ENCODE results near the gene PTH1R. TPM values are rescaled to one million over a fixed set of nuclear protein-coding genes. Genes with fewer than 3 reads are reported as not detected.

PTH1R gene
- total RNA-seq, 2 donors from 2014 or later: 0.69 to 4.8 TPM

DNA sequence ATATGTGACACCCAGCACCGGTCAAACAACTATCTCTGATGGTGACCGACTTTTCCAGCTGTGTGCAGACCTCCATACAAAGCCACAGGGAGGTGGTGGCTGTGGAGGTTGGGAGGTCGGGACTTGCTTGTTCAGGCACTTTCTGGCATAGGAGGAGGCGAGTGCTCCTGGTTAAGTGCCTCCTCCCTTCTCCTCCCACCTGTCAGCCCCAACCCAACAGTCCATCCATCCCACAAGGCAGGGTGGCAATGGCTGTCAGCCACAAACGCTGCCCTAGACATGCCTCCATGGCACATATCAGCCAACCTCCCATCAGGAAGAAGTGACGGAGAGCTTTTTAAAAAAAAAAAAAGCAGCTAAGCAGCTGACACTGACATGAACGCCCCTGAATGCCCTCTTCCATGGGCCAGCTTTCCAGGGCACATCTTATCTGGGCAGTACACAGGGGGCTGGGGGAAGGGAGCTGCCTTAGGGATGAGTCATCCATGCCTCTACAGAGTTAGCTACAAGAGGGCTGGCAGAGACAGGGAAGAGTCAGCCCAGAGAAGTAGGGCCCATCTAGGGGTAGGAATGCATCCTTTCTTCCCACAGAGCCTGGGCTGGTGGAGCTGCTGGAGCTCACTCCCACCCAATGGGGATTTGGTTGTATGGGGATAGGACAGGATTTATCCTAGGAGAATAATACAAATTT, 57.8 kb downstream of the PTH1R start:
- TF ChIP-seq, protein P1, sequence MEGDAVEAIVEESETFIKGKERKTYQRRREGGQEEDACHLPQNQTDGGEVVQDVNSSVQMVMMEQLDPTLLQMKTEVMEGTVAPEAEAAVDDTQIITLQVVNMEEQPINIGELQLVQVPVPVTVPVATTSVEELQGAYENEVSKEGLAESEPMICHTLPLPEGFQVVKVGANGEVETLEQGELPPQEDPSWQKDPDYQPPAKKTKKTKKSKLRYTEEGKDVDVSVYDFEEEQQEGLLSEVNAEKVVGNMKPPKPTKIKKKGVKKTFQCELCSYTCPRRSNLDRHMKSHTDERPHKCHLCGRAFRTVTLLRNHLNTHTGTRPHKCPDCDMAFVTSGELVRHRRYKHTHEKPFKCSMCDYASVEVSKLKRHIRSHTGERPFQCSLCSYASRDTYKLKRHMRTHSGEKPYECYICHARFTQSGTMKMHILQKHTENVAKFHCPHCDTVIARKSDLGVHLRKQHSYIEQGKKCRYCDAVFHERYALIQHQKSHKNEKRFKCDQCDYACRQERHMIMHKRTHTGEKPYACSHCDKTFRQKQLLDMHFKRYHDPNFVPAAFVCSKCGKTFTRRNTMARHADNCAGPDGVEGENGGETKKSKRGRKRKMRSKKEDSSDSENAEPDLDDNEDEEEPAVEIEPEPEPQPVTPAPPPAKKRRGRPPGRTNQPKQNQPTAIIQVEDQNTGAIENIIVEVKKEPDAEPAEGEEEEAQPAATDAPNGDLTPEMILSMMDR (conservative IDR thresholded peaks at IDR 0.05): peak; percentile 84
- Histone ChIP-seq H3K4me1 (ENCODE audit: control insufficient read depth, insufficient read depth, low read length) (peaks cover 11% of the 10 kb centered on the region), H3K36me3 (ENCODE audit: control insufficient read depth, insufficient read depth, low read length) (peaks cover 52% of the 10 kb centered on the region), H3K9ac (ENCODE audit: extremely low read depth, low read length, poor library complexity, severe bottlenecking) (no peak overlapping the region), H3K4me3 (ENCODE audit: low read length) (peak overlapping the region; percentile 46), H3K27ac (ENCODE audit: low read depth, low read length) (no peak overlapping the region), H3K9me3 (ENCODE audit: control insufficient read depth, low read length) (no peaks in the 10 kb centered on the region), H3K27me3 (ENCODE audit: control insufficient read depth, insufficient read depth, low read length, poor library complexity, severe bottlenecking) (no peaks in the 10 kb centered on the region)
- peak; percentile 94 for DNase-seq
- Mint-ChIP-seq H3K27ac (peak overlapping the region; percentile 95), H3K27me3 (ENCODE audit: insufficient read depth) (no peaks in the 10 kb centered on the region), H3K9me3 (no peaks in the 10 kb centered on the region), H3K4me3 (no peak overlapping the region), H3K4me1 (peaks cover 31% of the 10 kb centered on the region), H3K36me3 (ENCODE audit: low read depth) (peaks cover 30% of the 10 kb centered on the region)
- whole genome bisulfite sequencing, 2 experiments (ENCODE audit: insufficient coverage in 1 of 2, insufficient read length in 1 of 2): 79 to 90% methylated on average over 2 to 6 of the region's 7 CpGs

DNA sequence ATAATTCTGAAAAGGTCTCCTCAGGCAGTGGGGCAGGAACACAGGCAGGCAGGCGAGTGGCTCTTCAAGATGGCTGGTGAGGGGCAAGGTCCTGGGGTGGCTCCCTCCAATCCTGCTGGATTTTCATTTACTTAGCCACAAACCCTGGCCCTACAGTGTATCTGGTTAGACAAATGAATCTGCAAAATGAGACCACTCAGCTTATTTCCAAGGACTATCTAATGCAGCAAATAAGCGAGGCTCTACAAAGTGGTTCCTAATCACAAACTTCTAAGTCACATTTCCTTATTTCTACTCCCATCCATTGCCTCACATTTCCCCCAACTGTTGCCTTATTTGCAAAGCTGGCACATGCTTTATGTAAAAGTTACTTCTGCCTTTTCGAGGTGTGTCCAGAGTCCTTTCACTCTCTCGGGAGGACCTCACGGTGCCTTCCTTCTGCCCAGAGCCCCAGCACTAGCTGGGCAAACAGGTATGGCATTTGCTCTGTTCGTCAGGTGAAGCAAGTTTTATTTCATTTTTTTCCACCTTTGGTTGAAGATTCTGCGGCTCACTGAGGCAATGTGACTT, 58.6 kb downstream of the PTH1R start:
- WGBS, 2 experiments (ENCODE audit: insufficient coverage in 1 of 2, insufficient read length in 1 of 2): 88 to 92% methylated on average over 6 to 7 of the region's 7 CpGs
- TF ChIP-seq, protein P1 (conservative IDR thresholded peaks at IDR 0.05): no peak
- Mint-ChIP-seq H3K4me1 (peaks cover 35% of the 10 kb centered on the region), H3K27me3 (ENCODE audit: insufficient read depth) (no peaks in the 10 kb centered on the region), H3K4me3 (no peak overlapping the region), H3K27ac (peak overlapping the region; percentile 95), H3K9me3 (no peaks in the 10 kb centered on the region), H3K36me3 (ENCODE audit: low read depth) (peaks cover 34% of the 10 kb centered on the region)
- Histone ChIP-seq H3K9me3 (ENCODE audit: control insufficient read depth, low read length) (no peaks in the 10 kb centered on the region), H3K27ac (ENCODE audit: low read depth, low read length) (peak overlapping the region; percentile 29), H3K36me3 (ENCODE audit: control insufficient read depth, insufficient read depth, low read length) (peaks cover 59% of the 10 kb centered on the region), H3K27me3 (ENCODE audit: control insufficient read depth, insufficient read depth, low read length, poor library complexity, severe bottlenecking) (no peaks in the 10 kb centered on the region), H3K4me1 (ENCODE audit: control insufficient read depth, insufficient read depth, low read length) (peaks cover 11% of the 10 kb centered on the region), H3K4me3 (ENCODE audit: low read length) (no peak overlapping the region), H3K9ac (ENCODE audit: extremely low read depth, low read length, poor library complexity, severe bottlenecking) (no peak overlapping the region)
- no peak for DNase-seq

DNA sequence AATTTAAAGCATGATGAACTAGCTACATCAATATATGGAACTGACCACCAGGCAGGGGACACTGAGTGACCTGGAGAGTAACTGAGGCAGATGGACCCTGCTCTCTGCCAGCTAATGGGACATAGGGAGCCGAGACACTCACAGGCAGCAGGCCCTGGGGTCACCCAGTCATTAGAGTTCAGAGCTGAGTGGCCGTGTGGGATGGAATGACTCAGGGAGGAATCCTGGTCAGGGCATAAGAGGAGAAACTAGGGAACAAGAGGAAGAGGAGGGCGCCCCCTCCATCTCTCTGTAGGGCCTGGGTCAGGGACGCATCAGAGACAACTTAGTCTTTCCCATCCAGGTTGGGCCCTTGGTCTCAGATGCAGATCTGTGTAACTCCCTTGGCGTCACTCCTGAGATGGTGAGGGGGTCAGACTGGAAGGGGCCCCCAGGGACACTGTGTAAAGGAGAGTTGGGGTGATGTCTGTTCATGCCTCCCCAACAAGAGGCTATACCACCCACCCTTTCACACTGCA, 59.3 kb downstream of the PTH1R start:
- Mint-ChIP-seq H3K9me3 (no peaks in the 10 kb centered on the region), H3K27me3 (ENCODE audit: insufficient read depth) (no peaks in the 10 kb centered on the region), H3K4me3 (no peak overlapping the region), H3K36me3 (ENCODE audit: low read depth) (peaks cover 34% of the 10 kb centered on the region), H3K27ac (peak overlapping the region; percentile 95), H3K4me1 (peaks cover 35% of the 10 kb centered on the region)
- no peaks in the 10 kb centered on the region for H3K27me3 ChIP-seq (ENCODE audit: control insufficient read depth, insufficient read depth, low read length, poor library complexity, severe bottlenecking)
- H3K4me3 ChIP-seq (ENCODE audit: low read length): no peak overlapping the region
- peaks cover 60% of the 10 kb centered on the region for H3K36me3 ChIP-seq (ENCODE audit: control insufficient read depth, insufficient read depth, low read length)
- TF ChIP-seq, protein P1 (conservative IDR thresholded peaks at IDR 0.05): no peak
- H3K27ac ChIP-seq (ENCODE audit: low read depth, low read length): no peak overlapping the region
- peaks cover 11% of the 10 kb centered on the region for H3K4me1 ChIP-seq (ENCODE audit: control insufficient read depth, insufficient read depth, low read length)
- no peak for DNase-seq
- 88 to 92% methylated on average over 2 to 5 of the region's 5 CpGs for WGBS, 2 experiments (ENCODE audit: insufficient coverage in 1 of 2, insufficient read length in 1 of 2)
- no peak overlapping the region for H3K9ac ChIP-seq (ENCODE audit: extremely low read depth, low read length, poor library complexity, severe bottlenecking)
- H3K9me3 ChIP-seq (ENCODE audit: control insufficient read depth, low read length): no peaks in the 10 kb centered on the region
